A549 (cell line): ENCODE data around the gene NEAT1. TPM values are rescaled to one million over a fixed set of nuclear protein-coding genes. Genes with fewer than 3 reads are reported as not detected.

Experiments
- ATAC-seq, 2 experiments: fragments of 200-7000 bp in 1 of 2; fragments of >200 bp in 1 of 2; cut with Nextera tagmentation in 1 of 2; cut with Tn5 transposase in 1 of 2; 3 replicates each; pipeline versions ENCODE4 v1.8.0 to v1.9.1; 2018 to 2020; ENCODE audit warnings: mild to moderate bottlenecking in 1 of 2, moderate library complexity in 1 of 2
- CTCF ChIA-PET: fragments of 300-600 bp; sonication (Branson Sonifier 250); formaldehyde crosslinking; extraction: SDS; loops from one replicate; lab custom pipeline; 2021; ENCODE audit warnings: antibody characterized with exemption, inconsistent platforms; lab: Yijun Ruan, JAX
- POLR2A ChIA-PET: fragments of 350-600 bp; formaldehyde crosslinking; extraction: SDS; loops from one replicate; lab custom pipeline; 2021; ENCODE audit warnings: antibody characterized with exemption, inconsistent platforms; lab: Yijun Ruan, JAX
- DNase-seq, 2 experiments: peaks; one replicate each; pipeline versions ENCODE4 v3.0.0 to v3.0.0-alpha.2; 2011 to 2016; ENCODE audit warnings: low read depth in 1 of 2, low spot score in 1 of 2
- FAIRE-seq: peaks from 2 replicates; lab custom pipeline; 2011; peaks lifted over from hg19 to GRCh38; lab: Jason Lieb, UNC
- H3K27ac ChIP-seq, 2 experiments: fragments of >200 bp; sonication (Bioruptor Twin); formaldehyde crosslinking; 3 replicates each; pipeline ENCODE4 v1.5.1; 2016 to 2017
- H3K4me1 ChIP-seq: fragments of >200 bp; sonication (Bioruptor Twin); formaldehyde crosslinking; 3 replicates; pipeline ENCODE4 v1.6.1; 2016
- H3K4me2 ChIP-seq: fragments of >200 bp; sonication (Bioruptor Twin); formaldehyde crosslinking; 3 replicates; pipeline ENCODE4 v1.6.1; 2016
- H3K4me3 ChIP-seq: fragments of >200 bp; sonication (Bioruptor Twin); formaldehyde crosslinking; 3 replicates; pipeline ENCODE4 v1.5.1; 2016
- H3K9me3 ChIP-seq: fragments of >200 bp; sonication (Bioruptor Twin); formaldehyde crosslinking; 3 replicates; pipeline ENCODE4 v1.6.1; 2016
- CEBPB ChIP-seq, 2 experiments: fragments of >200 bp in 1 of 2; sonication (Bioruptor Twin) in 1 of 2; formaldehyde crosslinking in 1 of 2; IDR thresholded peaks; 2 replicates each; pipeline ENCODE4 v1.6.1; 2012 to 2016
- CHD2 ChIP-seq: fragments of 150-350 bp; IDR thresholded peaks from 2 replicates; pipeline ENCODE4 v1.6.1; 2014; ENCODE audit warnings: low read length; ENCODE audit not compliant: partially characterized antibody
- EHF ChIP-seq: fragments of 250-450 bp; sonication (Bioruptor Pico); IDR thresholded peaks from 2 replicates; pipeline ENCODE4 v1.5.0; 2020; ENCODE audit warnings: mild to moderate bottlenecking
- EHMT2 ChIP-seq: fragments of 200-600 bp; sonication (generic); IDR thresholded peaks from 2 replicates; pipeline ENCODE4 v1.6.1; 2016; ENCODE audit warnings: antibody characterized with exemption, low read depth, mild to moderate bottlenecking, moderate library complexity
- ESRRA ChIP-seq: fragments of 150-350 bp; IDR thresholded peaks from 2 replicates; pipeline ENCODE4 v1.6.1; 2014; ENCODE audit warnings: mild to moderate bottlenecking, low read length, borderline replicate concordance
- FOSL2 ChIP-seq, 2 experiments: fragments of 450-650 bp in 1 of 2; fragments of >200 bp in 1 of 2; sonication (Bioruptor Twin) in 1 of 2; formaldehyde crosslinking; IDR thresholded peaks; 2 replicates each; pipeline versions ENCODE4 v1.5.0 to v1.6.1; 2016 to 2020; ENCODE audit warnings: mild to moderate bottlenecking in 1 of 2, moderate library complexity in 1 of 2
- HMGXB4 ChIP-seq: fragments of 250-450 bp; sonication (Bioruptor Pico); IDR thresholded peaks from 2 replicates; pipeline ENCODE4 v1.5.0; 2021; ENCODE audit warnings: mild to moderate bottlenecking, moderate library complexity, borderline replicate concordance
- HOXA7 ChIP-seq: fragments of 250-450 bp; sonication (Bioruptor Pico); IDR thresholded peaks from 2 replicates; pipeline ENCODE4 v1.5.0; 2020; ENCODE audit warnings: mild to moderate bottlenecking, moderate library complexity
- HOXB13 ChIP-seq: fragments of 250-450 bp; sonication (Bioruptor Pico); IDR thresholded peaks from 2 replicates; pipeline ENCODE4 v1.5.0; 2020; ENCODE audit warnings: low read depth, mild to moderate bottlenecking, moderate library complexity
- HOXB5 ChIP-seq: fragments of 250-450 bp; sonication (Bioruptor Pico); IDR thresholded peaks from 2 replicates; pipeline ENCODE4 v1.5.0; 2020; ENCODE audit warnings: mild to moderate bottlenecking, moderate library complexity
- JUN ChIP-seq, 2 experiments: fragments of >200 bp; sonication (Bioruptor Twin); formaldehyde crosslinking; IDR thresholded peaks; 2 replicates in 1 of 2; 3 replicates in 1 of 2; pipeline ENCODE4 v1.6.1; 2016 to 2017
- KDM5A ChIP-seq: fragments of 200-600 bp; sonication (generic); IDR thresholded peaks from 2 replicates; pipeline ENCODE4 v1.6.1; 2016; ENCODE audit warnings: antibody characterized with exemption, mild to moderate bottlenecking
- MAFK ChIP-seq: fragments of 450-650 bp; IDR thresholded peaks from 2 replicates; pipeline ENCODE4 v1.6.1; 2014; ENCODE audit not compliant: partially characterized antibody
- MAZ ChIP-seq: fragments of 150-350 bp; IDR thresholded peaks from 2 replicates; pipeline ENCODE4 v1.6.1; 2014; ENCODE audit warnings: antibody characterized with exemption, low read depth, low read length, borderline replicate concordance
- MYC ChIP-seq: IDR thresholded peaks from 2 replicates; pipeline ENCODE4 v1.6.1; 2012; ENCODE audit warnings: mild to moderate bottlenecking, inconsistent platforms, low read length, improper control_type of control experiment, borderline replicate concordance
- PBX3 ChIP-seq: IDR thresholded peaks from 2 replicates; pipeline ENCODE4 v1.6.1; 2012
- PHF8 ChIP-seq: fragments of 200-600 bp; sonication (generic); IDR thresholded peaks from 2 replicates; pipeline ENCODE4 v1.6.1; 2016; ENCODE audit warnings: low read depth, mild to moderate bottlenecking, antibody characterized with exemption, moderate library complexity, borderline replicate concordance
- POLR2A ChIP-seq: IDR thresholded peaks from 2 replicates; pipeline ENCODE4 v1.6.1; 2012; ENCODE audit warnings: mild to moderate bottlenecking, low read length
- RARB ChIP-seq: fragments of 250-450 bp; sonication (Bioruptor Pico); IDR thresholded peaks from 2 replicates; pipeline ENCODE4 v1.8.0; 2021; ENCODE audit warnings: mild to moderate bottlenecking, moderate library complexity
- RCOR1 ChIP-seq: fragments of 150-350 bp; IDR thresholded peaks from 2 replicates; pipeline ENCODE4 v1.6.1; 2014; ENCODE audit warnings: antibody characterized with exemption, low read length, low read depth
- REST ChIP-seq: fragments of 200-600 bp; sonication (generic); IDR thresholded peaks from 2 replicates; pipeline ENCODE4 v1.6.1; 2016; ENCODE audit warnings: antibody characterized with exemption, mild to moderate bottlenecking, moderate library complexity
- TFCP2L1 ChIP-seq: fragments of 250-450 bp; sonication (Bioruptor Pico); IDR thresholded peaks from 2 replicates; pipeline ENCODE4 v1.5.0; 2021; ENCODE audit warnings: mild to moderate bottlenecking
- ZNF302 ChIP-seq: fragments of 250-450 bp; sonication (Bioruptor Pico); IDR thresholded peaks from 2 replicates; pipeline ENCODE4 v1.9.0; 2021; ENCODE audit warnings: inconsistent platforms, mild to moderate bottlenecking, moderate library complexity
- WGBS: methylation state at CpG from one replicate; pipeline ENCODE4 v1.1.6; 2017; ENCODE audit errors: missing lambda C conversion rate; 5-methylcytosine and 5-hydroxymethylcytosine counted together
- polyA plus RNA-seq, 4 experiments: library from polyadenylated mRNA; depleted of rRNA in 3 of 4; stranded (reverse); fragments of >200 nt; fragmentation: RNase III in 1 of 4; extraction: RNeasy Plus Mini Kit Qiagen cat#74134 plus additional on column Dnase treatment in 1 of 4; gene quantifications; 2 replicates in 3 of 4; 3 replicates in 1 of 4; pipeline ENCODE4 v1.2.3, GENCODE V29; 2011 to 2017
- TF ChIP-seq, protein P1 (sequence below): fragments of 450-650 bp; IDR thresholded peaks from 2 replicates; pipeline ENCODE4 v1.6.1; 2014; ENCODE audit warnings: antibody characterized with exemption
- TF ChIP-seq, protein P2 (sequence below): fragments of >200 bp; sonication (Bioruptor Twin); formaldehyde crosslinking; IDR thresholded peaks from 3 replicates; pipeline ENCODE4 v1.6.1; 2016

Gene NEAT1
- polyA plus RNA-seq, 2 of the 4 experiments (the other 2 are of a cell fraction): 314 to 1,223 TPM

- TF ChIP-seq, protein P1, sequence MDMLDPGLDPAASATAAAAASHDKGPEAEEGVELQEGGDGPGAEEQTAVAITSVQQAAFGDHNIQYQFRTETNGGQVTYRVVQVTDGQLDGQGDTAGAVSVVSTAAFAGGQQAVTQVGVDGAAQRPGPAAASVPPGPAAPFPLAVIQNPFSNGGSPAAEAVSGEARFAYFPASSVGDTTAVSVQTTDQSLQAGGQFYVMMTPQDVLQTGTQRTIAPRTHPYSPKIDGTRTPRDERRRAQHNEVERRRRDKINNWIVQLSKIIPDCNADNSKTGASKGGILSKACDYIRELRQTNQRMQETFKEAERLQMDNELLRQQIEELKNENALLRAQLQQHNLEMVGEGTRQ: no peak; the same call in 1 of the 2 replicates
- TF ChIP-seq HOXB5 (CRISPR knock-in tag) (peak; percentile 74), ZNF302 (no peak)
- TF ChIP-seq, all 56 proteins: peak for 15
Observed at GRCh38 chr11:65424205-65425104, 1.9 kb downstream of the NEAT1 start (continued).

DNA sequence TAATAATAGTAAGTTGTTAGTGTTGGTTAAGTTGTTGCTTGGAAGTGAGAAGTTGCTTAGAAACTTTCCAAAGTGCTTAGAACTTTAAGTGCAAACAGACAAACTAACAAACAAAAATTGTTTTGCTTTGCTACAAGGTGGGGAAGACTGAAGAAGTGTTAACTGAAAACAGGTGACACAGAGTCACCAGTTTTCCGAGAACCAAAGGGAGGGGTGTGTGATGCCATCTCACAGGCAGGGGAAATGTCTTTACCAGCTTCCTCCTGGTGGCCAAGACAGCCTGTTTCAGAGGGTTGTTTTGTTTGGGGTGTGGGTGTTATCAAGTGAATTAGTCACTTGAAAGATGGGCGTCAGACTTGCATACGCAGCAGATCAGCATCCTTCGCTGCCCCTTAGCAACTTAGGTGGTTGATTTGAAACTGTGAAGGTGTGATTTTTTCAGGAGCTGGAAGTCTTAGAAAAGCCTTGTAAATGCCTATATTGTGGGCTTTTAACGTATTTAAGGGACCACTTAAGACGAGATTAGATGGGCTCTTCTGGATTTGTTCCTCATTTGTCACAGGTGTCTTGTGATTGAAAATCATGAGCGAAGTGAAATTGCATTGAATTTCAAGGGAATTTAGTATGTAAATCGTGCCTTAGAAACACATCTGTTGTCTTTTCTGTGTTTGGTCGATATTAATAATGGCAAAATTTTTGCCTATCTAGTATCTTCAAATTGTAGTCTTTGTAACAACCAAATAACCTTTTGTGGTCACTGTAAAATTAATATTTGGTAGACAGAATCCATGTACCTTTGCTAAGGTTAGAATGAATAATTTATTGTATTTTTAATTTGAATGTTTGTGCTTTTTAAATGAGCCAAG lies 2.7 kb downstream of the NEAT1 start:
- Histone ChIP-seq H3K4me2 (peak overlapping the region; percentile 89), H3K9me3 (no peaks in the 10 kb centered on the region), H3K4me1 (peaks cover 18% of the 10 kb centered on the region), H3K4me3 (peak overlapping the region; percentile 95), H3K27ac (peak overlapping the region; percentile 97 to 100)
- ATAC-seq (no peak), DNase-seq (peak in 1 of 2 experiments; percentile 87), FAIRE-seq (no peak)
- 1% methylated on average over 9 of the region's 9 CpGs for WGBS
- POLR2A ChIA-PET: interaction anchor here (0.6 to 17.5 kb wide), 8 partner anchors 7 to 145 kb away, joined by 3 to 756 read pairs (median 6); partner anchors contain the start of genes MALAT1, NEAT1, SLC25A45 and ZNRD2
- CTCF ChIA-PET: interaction anchor here (1.7 to 17.0 kb wide), 3 partner anchors 8 to 85 kb away, joined by 5 to 208 read pairs (median 5); partner anchors contain the start of genes FRMD8 and SLC25A45
- TF ChIP-seq CEBPB (IDR thresholded peaks at IDR 0.05) (no peak), MYC (no peak), HOXB13 (CRISPR knock-in tag) (no peak), MAFK (peak; percentile 86), JUN (IDR thresholded peaks at IDR 0.05) (peak; percentile 32 to 78; a peak in 4 of 5 replicates), PBX3 (peak; percentile 44; the same call in 1 of the 2 replicates), HOXA7 (CRISPR knock-in tag) (peak; percentile 92), PHF8 (0 out of 2 replicates have a peak, but pooled peaks have one; percentile 10), EHMT2 (0 out of 2 replicates have a peak, but pooled peaks have one; percentile 27), HOXB5 (CRISPR knock-in tag) (peak; percentile 31; the same call in 1 of the 2 replicates), ESRRA (no peak), RARB (CRISPR knock-in tag) (peak; percentile 77), POLR2A (no peak), MAZ (no peak), EHF (CRISPR knock-in tag) (peak; percentile 41), RCOR1 (no peak), REST (peak; percentile 3), TFCP2L1 (CRISPR knock-in tag) (peak; percentile 66), CHD2 (peak; percentile 3), KDM5A (no peak), HMGXB4 (CRISPR knock-in tag) (peak; percentile 63; the same call in 1 of the 2 replicates), FOSL2 (IDR thresholded peaks at IDR 0.05) (no peak), FOSL2 (CRISPR knock-in tag; IDR thresholded peaks at IDR 0.05) (peak; percentile 49)
- TF ChIP-seq, protein P2, sequence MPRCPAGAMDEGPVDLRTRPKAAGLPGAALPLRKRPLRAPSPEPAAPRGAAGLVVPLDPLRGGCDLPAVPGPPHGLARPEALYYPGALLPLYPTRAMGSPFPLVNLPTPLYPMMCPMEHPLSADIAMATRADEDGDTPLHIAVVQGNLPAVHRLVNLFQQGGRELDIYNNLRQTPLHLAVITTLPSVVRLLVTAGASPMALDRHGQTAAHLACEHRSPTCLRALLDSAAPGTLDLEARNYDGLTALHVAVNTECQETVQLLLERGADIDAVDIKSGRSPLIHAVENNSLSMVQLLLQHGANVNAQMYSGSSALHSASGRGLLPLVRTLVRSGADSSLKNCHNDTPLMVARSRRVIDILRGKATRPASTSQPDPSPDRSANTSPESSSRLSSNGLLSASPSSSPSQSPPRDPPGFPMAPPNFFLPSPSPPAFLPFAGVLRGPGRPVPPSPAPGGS: no peak; the same call in 2 of the 3 replicates
